Measurements from ENCODE around the gene PIK3AP1. TPM values are rescaled to one million over a fixed set of nuclear protein-coding genes. Genes with fewer than 3 reads are reported as not detected.
"Not testable (repeated sequence)": the region's sequence is repeated elsewhere in the genome, so short reads cannot be mapped to it uniquely, and the experiment has no call there.

The PIK3AP1 gene
- total RNA-seq, 3 donors from 2014 or later, result 9.8 to 26.9 (median 14.2) TPM

- no peaks in the 10 kb centered on the region for H3K4me1 ChIP-seq
- intact Hi-C loops (cut with DNase I; ENCODE audit: low total_unique reads), result no loop called here
- no peak overlapping the region for H3K27ac ChIP-seq
- TF ChIP-seq POLR2A (IDR thresholded peaks at IDR 0.05) (no peak), CTCF (IDR thresholded peaks at IDR 0.05) (no peak)
- no peaks in the 10 kb centered on the region for H3K27me3 ChIP-seq
- H3K9me3 ChIP-seq, result no peaks in the 10 kb centered on the region
- H3K4me3 ChIP-seq, result no peak overlapping the region
- no peak for DNase-seq (ENCODE audit: low spot score in 2 of 2)
- no peaks in the 10 kb centered on the region for H3K36me3 ChIP-seq
These were observed 20.4 kb upstream of the PIK3AP1 start for GRCh38 chr10:96740579-96741281.

- H3K27me3 ChIP-seq, result no peaks in the 10 kb centered on the region
- H3K27ac ChIP-seq, result no peak overlapping the region
- TF ChIP-seq POLR2A (IDR thresholded peaks at IDR 0.05) (no peak), CTCF (IDR thresholded peaks at IDR 0.05) (no peak), POLR2AphosphoS5 (IDR thresholded peaks at IDR 0.05) (no peak)
- intact Hi-C loops (cut with DNase I; ENCODE audit: low total_unique reads), result no loop called here
- H3K9me3 ChIP-seq, result no peaks in the 10 kb centered on the region
- DNase-seq (ENCODE audit: low spot score in 2 of 2), result no peak
- H3K36me3 ChIP-seq, result no peaks in the 10 kb centered on the region
- H3K4me1 ChIP-seq, result no peaks in the 10 kb centered on the region
- no peak overlapping the region for H3K4me3 ChIP-seq
These were observed 19.8 kb upstream of the PIK3AP1 start for GRCh38 chr10:96740141-96740540.

- H3K4me3 ChIP-seq; H3K27ac ChIP-seq; intact Hi-C loops (cut with DNase I; ENCODE audit: low total_unique reads); H3K9me3 ChIP-seq; H3K27me3 ChIP-seq; DNase-seq (ENCODE audit: low spot score in 2 of 2); H3K36me3 ChIP-seq; H3K4me1 ChIP-seq: not testable (repeated sequence)
These were observed 17.1 kb upstream of the PIK3AP1 start for GRCh38 chr10:96737307-96737902.

- TF ChIP-seq CTCF (IDR thresholded peaks at IDR 0.05) (no peak), POLR2A (IDR thresholded peaks at IDR 0.05) (no peak), POLR2AphosphoS5 (IDR thresholded peaks at IDR 0.05) (no peak)
- no peaks in the 10 kb centered on the region for H3K36me3 ChIP-seq
- H3K4me1 ChIP-seq, result peaks cover 0 to 8% of the 10 kb centered on the region in 2 donors
- no peak overlapping the region for H3K27ac ChIP-seq
- no peak overlapping the region for H3K4me3 ChIP-seq
- DNase-seq (ENCODE audit: low spot score in 2 of 2), result no peak
- intact Hi-C loops (cut with DNase I; ENCODE audit: low total_unique reads), result loop anchor here (5.0 kb wide), 1 partner anchor 633 kb away; no protein-coding TSS in a partner anchor
- no peaks in the 10 kb centered on the region for H3K27me3 ChIP-seq
- no peaks in the 10 kb centered on the region for H3K9me3 ChIP-seq
These were observed 4.3 kb upstream of the PIK3AP1 start for GRCh38 chr10:96724621-96725020.

- H3K27me3 ChIP-seq, result no peaks in the 10 kb centered on the region
- peak overlapping the region in 2 of 3 donors; percentile 66 to 77 for H3K4me3 ChIP-seq
- no peak for DNase-seq (ENCODE audit: low spot score in 2 of 2)
- H3K4me1 ChIP-seq, result peaks cover 0 to 8% of the 10 kb centered on the region in 2 donors
- H3K27ac ChIP-seq, result no peak overlapping the region
- H3K9me3 ChIP-seq, result no peaks in the 10 kb centered on the region
- H3K36me3 ChIP-seq, result no peaks in the 10 kb centered on the region
- intact Hi-C loops (cut with DNase I; ENCODE audit: low total_unique reads), result no loop called here
- TF ChIP-seq POLR2A (IDR thresholded peaks at IDR 0.05) (no peak), POLR2AphosphoS5 (IDR thresholded peaks at IDR 0.05) (no peak), CTCF (IDR thresholded peaks at IDR 0.05) (no peak)
These were observed 876 bp upstream of the PIK3AP1 start for GRCh38 chr10:96721207-96721572.
